Stimulated activated CD4-positive, alpha-beta T cell treated with anti-CD3 and anti-CD28 coated beads, Interleukin-2, amount 100 ng/mL, for 4 hours (primary cell): ENCODE data around the gene BRD4.
"Not testable (repeated sequence)": the region's sequence is repeated elsewhere in the genome, so short reads cannot be mapped to it uniquely, and the experiment has no call there.

Experiments used
- DNase-seq: peaks from one replicate; pipeline ENCODE4 v3.0.0-alpha.2; 2020; ENCODE audit warnings: low read depth

BRD4 gene

DNA sequence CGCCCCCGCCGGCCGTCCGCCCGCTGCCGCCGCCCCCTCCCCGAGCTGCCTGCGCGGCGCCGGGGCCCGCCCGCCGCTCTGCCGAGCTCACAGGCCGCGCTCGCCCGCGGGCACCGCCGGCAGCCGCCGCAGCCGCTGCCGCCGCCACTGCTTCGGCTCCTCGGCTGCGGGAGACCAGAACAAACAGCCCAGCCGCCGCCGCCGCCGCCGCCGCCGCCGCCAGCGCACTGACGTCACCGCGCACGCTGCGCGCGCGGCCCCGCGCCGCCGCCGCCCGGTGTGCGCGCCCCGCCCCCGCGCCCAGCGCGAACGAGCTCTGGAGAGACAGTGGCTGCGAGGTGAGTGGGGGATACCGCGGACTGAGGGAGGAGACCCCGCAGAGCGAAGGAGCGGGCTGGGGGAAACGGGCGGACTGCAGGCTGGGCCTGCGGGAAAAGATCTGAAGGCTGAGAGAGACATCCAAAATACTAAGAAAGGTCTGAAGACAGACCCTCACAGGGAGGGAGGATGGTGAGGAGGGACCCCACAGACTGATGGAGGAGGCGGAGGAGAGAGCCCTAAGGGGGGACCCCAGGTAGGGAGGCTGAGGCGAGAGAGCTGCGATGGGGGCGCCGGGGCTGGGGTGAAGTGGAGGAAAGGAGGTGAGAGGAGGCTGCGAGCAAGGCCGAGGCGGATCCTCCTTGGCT, at the start of gene BRD4:
TSS of gene BRD4 (minus strand) at position 229 of the 686 bp plus-strand sequence. CDS start 59,440 bp downstream, outside the sequence.
- peak; percentile 72 for DNase-seq

DNA sequence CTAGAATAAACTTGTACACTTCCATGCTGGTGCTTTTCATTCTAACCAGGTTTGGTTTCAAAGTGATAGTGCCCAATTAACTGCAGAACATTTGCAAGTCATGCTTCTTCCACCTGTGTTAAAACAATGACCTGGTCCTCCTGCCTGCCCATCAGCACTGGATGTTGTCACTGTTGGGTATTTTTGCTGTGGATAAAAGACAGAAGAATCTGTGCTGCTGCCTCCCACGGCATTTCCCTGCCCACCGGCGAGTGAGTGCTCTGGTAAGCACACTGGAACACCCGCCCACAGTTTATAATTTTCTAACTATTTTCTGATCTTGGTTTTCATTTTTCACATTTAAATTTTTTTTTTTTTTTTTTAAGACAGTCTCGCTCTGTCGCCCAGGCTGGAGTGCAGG, 49.5 kb upstream of the BRD4 start:
- DNase-seq, result no peak

DNA sequence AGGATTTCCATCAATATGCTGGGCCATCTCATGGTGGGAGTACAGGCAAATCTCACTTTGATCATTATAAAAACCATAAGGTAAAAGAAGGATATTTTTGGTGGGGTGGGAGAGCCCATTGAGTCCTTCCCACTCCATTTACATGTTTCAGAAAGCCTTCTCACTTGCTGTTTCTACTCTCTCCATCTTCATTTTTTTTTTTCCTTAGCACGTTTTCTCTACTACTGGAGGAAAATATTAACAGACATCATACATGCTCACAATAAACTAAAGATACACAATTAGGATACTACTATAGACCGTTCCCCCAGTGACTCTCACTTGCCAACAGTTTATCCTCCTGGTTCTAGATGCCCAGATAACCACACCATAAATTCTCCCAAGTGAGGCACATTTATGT, 49.1 kb upstream of the BRD4 start:
- no peak for DNase-seq

DNA sequence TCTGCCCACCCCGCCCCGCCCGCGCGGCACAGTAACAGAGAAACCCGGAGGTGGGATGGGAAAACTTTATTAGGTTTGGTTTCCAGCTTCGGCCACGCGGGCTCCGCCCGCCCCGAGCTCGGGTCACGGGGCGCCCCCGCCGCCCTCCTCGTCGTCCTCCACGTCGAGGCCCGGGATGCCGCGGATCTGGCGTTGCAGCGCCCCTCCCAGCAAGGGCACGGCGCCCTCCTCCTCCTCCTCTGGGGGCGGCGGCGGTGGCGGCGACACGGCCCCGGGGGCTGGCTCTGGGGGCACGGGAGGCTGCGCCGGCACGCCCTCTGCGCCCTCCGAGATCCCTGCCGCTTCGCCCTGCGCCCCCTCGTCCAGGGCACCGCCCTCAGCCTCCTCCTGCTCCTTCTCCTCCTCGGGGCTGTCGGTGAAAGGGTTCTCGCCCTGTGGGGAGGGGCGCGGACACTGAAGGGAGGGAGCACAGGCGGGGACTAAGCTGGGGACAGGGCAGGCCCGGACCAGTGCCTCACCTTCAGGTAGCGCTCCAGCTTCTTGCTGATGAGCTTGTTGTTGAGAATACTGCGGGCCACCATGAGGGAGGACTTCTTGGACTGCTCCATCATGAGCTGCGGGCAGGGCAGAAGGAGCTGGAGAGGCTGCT, 47.8 kb upstream of the BRD4 start:
- no peak for DNase-seq

DNA sequence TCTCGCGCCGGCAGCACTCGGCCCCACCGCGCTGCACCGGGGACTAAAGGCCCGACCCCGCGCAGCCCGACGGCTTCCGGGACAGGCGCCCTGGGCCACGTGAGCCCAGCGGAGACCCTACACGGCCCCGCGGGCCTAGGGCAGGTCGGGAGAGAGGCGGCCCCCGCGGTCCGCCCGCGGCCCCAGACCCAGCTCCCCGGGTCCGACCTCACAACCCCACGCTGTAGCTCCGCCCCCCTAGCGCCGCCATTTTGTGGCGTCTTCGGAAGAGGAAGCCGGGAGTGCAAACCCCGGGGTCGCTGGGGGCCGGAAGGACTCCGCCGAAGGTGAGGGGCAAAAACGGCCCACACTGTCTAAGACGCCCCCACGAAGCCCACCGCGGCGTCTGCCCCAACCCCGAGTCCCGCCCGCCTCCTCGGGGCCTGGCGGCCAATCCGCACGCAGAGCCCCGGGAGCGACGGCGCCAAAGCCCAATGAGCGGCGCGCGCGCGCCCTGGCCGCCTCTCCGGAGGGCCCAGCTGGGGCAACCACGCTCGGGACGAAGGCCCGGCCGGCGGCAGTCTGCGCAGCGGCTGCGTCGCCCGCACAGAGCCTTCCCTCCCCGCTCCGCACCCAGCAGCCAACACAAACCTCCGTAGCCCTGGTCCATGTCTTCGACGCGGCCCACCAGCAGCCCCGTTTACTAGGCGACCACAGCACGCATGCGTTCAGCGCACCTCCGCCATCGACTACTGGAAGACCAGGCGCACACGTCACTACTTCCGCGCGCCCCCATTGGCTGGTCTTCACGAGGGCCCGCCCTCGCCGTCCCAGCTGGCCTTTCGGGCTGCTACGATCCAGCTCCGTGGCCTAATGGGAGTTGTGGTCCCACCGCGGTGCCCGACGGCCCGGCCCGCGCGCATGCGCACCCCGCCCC, 47.0 kb upstream of the BRD4 start, which contains the start of gene AKAP8:
TSS of gene AKAP8 (minus strand) at position 705 of the 916 bp plus-strand sequence. CDS start at position 649, 56 bp downstream.
- DNase-seq, result peak; percentile 98

DNA sequence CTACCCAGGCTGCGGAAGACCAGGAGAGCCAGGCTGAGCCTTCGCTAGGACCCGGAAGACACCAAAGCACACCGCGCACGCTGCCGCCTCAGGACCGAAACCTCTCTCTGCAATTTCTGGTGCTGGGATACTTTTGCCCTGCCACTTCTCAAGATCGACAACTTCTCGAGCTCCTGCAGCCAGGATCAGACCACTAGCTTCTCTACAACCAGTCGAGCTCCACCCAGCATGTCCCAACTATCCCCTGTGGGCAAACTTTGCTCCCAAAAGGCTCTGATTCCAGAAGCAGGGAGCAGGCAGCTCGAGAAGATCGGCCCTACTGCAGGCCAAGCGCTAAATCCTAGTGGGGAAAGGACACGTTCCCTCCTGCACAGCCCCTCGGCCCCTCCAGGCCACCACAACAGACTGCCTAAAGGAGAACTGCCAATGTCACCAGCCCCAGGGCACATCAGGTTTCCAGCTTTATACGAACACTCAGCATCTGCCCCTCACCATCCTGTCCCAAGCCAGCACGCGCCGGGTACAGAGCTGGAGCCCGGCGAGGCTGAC, 46.3 kb upstream of the BRD4 start:
- DNase-seq, result peak; percentile 29

DNA sequence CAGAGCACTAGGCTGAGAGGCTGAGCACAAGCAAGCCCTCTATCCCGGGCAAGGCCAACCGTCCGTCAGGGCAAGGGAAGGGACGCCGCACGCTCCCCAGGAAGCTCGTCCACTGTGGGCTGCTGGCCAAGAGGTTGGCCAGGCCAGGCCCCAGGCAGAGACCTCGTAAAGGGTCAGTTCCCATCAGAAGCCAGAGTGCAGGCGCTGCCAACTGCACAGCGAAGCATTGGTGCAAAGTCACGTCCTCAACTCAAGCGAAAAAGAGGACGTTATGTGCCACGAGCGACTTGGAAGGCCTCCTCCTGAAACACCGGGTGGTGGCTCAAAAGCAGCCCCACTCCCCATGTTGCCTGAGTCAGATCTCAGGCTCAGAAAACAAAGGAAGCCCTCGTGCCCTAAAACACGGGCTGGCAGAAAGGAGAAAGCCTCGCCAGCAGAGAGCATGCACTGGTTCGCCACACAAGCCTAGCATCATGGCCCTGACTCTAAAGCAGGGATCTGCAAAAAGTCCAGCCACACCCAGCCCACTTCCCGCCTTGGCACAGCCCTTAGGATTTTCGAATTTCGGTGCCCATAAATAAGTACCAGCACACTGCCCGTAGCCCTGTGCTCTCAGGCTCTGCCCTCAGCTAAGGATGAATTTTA, 42.6 kb upstream of the BRD4 start:
- no peak for DNase-seq

DNA sequence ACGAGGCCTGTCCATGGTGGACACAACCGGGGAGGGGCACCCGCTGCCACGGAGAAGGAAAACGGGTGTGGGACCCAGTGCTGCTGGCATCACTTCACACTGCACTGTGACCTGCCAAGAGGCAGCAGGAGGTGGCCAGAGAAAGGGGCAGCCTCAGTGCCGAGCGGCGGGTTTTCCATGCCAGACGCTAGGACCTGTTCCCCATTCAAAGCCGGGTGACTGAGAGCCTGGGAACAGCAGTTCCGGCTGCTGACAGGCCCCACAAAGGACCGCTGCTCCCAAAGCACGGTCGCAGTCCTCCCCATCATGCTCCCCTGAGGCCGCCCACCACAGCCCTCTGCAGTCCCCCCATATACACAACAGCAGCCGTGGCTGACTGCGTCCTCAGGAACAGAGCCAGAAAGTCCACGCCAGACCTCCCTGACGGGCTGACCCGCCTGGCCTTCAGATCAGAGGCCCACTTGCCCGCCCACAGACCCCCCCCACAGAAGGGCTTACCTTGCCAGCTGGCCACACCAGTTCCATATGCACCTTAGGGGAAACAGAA, 41.8 kb upstream of the BRD4 start:
- no peak for DNase-seq

DNA sequence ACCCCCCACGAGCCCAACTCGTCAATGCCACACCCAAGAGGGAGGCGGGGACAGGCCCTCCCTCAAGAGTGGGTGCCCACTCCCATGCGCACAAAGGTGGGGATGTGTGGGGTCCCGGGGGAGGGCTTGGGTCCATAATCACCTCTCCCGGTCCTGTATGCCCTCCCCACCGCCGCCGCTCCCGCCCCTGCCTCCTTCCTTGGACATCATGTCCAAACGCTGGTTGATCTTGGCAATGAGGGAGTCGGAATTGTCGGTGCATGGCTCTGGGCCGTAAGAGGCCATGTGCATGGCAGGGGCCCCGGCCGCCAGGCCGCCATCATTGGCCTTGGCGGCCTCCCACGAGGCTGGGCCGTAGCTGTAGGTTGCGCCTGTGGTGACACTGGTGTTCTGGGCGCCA, 41.3 kb upstream of the BRD4 start:
- DNase-seq, result no peak

DNA sequence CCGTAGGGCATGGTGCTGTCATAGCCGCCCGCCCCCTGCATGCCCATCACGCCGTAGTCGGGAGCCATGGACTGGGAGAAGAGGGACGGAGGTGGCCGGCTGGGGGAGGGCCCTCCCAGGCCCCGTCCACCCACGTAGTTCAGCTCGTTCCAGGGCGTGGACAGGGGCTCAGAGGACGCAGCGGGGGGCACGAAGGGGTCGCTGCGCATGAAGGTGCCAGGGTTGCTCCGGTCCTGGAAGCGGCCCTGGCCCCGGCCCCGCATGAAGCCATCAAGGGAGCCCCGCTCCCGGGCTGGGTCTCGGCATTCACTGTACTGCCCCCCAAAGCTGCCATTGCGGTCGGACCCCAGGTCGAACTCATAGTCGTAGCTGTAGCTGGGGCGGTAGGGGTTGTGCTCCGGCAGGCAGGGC, 40.6 kb upstream of the BRD4 start:
- DNase-seq, result no peak

DNA sequence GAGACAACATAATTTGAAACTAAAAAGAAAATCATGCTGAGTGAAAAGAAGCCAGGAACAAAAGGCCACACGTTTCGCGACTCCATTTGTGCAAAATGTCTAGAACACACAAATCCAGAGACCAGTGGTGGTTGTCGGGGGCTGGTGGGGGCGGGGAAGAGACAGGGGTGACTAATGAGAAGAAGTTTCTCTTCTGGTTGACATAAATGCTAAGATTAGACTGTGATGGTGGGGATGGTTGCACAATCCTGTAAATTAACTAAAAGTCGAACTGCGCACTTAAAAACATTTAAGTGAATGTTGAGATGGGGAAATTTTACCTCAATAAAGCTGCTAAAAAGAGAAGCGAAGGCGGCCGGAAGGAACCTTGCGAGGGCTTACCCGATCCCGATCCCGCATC, 40.1 kb upstream of the BRD4 start:
- no peak for DNase-seq

DNA sequence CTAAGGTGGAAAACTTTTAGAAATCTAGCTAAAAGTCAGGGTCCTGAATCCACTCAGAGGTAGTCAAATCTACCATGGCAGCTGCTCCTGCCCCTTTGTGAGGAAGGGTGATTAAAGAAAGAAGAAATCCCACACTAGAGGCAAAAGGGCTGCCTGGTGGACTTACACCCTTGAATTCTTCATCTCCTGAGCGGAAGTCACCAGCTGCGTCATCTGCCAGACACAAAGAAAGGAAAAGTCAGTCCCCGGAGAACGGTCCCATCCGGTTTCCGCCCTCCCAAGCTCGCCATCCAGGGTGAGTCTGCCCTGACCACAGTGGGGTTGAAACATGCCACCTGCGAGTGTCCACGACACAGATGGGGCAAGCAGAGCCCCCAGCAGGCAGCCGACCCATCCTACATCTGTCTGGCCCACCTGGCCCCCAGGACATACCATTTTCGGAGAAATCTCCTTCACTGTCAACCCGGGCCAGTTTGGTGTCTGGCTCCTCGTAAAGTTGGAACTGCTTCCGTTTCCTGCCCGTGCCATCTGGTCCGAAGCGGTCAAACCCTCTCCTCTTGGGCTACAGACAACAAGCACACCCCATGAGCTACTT, 39.5 kb upstream of the BRD4 start:
- DNase-seq, result no peak

DNA sequence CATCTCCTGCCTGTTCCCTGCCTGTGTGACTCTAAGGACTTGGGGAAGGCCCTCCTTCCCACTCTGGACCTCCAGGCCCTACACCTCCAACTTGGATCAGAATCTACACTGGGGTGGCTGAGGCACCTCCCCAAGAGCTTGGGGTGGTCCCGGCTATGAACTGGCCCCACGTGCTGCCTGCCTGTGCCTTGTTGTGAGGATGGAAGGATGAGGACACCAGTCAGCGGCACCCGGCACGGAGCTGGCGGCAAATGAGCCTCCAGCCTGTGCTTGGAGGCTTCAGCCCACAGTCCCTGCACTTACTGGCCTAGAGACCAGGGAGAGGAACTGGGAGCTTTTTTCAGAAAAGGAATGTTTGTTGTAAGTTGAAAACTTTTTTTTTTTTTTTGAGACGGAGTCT, 38.8 kb upstream of the BRD4 start:
- no peak for DNase-seq

DNA sequence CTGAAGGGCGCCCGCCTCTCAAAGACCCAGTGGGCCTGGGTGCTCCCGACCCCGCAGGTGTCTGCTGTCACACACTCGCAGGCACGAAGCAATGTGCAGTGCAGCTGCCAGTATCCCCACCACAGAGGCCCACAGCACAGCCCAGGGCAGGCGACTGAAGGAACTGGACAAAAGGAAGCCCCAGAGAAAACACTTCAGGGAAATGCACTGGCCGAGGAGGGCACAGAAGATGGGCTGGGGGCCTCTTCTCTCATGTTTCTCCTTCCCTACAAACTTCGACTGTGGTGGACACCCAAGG, 37.2 kb upstream of the BRD4 start:
- no peak for DNase-seq

DNA sequence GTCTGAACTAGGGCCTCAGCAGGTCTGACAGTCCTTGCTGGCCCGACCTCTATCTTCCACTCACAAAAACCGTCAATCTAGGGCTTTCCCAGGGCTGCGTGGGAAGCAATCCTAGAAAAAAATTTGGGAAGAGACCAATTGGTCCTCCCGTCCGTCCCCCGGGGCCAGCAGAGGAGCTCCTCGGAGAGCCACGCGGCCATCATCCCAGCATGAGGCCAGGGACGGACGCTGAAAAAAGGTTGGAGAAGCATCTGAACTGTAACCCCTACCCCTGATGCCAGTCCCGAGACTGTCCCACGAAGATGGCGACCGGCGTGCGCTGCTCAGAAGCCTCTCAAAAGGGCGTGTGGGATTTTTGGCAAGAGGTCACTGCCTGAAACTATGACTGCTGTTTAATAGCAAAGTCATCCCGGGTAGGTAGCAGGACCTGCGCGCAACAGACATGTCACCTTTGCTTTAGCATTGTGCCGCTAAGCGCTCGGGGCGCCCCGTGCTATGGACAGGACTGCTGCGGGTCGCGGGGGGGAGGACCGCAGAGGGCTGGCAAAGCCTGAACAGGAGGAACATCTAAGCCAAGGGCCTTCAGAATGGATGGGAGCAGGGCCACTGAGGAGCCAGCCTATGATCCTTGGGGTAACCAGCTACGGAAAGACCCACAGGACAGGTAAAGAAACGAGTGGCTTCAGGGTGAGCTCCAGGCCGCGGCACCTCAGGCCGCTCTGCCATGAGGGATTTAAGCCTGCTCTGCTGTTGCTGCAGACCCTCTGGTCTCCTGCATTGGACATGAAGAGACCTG, 36.7 kb upstream of the BRD4 start:
- DNase-seq, result no peak

DNA sequence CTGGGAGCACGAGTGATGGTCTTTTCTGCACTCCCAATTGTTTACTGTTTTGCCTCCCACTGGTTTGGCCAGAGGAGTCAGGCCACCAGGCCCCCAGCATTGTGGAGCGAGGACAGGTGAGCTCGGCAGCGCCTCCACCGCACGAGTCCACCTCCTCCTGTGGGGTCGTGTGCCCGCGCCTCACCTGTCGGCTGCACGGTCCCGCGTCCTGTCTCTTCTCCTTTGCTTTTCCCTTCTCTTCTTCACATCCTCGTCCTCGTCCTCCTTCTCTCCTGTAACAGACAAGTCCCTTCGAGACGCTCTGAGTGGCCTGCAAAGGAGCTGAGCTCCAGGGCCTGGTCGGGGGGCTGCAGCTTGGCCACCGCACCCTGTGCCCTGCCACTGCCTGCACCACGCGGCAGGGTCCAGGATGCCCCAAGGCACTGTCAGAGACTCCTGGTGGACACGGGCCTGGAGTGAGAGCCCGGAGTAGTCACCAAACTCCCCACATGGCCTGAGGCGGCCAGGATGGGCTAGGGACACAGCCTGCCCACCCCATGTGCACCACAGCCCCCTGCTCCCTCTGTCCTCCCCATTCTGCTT, 35.8 kb upstream of the BRD4 start:
- DNase-seq, result no peak

DNA sequence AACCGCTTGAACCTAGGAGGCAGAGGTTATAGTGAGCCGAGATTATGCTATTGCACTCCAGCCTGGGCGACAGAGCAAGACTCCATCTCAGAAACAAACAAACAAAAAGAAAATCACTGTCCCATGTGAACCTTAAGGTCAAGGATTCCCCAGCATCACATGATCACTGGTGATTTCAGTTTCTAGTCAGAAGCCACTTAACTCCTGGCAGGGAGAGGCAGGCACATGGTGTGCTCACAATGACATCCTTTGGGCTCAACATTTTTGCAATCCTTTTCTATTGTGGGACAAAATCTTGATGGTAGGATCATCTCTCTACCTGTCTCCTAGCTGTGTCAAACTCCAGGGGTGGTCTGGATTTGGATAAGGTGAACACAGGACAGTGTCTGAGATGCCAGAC, 35.1 kb upstream of the BRD4 start:
- DNase-seq, result no peak

DNA sequence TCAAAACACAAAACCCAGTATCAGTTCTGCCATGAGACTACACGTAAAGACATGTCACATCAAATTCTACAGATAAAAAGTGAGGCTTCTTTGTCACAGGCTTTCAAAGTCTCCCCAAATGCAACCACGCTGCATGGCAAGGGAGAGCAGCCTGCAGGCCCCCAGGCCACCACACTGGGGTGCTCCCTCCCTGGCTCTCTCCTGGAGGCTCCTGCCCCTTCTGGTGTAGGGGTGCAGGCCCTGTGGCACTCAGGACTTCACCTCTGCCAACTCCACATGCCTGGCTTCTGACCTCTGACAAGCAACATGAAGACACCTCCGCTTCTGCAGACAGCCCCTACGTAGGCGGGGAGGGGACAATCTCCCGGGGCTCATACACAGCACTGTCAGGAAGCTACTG, 32.9 kb upstream of the BRD4 start:
- no peak for DNase-seq

DNA sequence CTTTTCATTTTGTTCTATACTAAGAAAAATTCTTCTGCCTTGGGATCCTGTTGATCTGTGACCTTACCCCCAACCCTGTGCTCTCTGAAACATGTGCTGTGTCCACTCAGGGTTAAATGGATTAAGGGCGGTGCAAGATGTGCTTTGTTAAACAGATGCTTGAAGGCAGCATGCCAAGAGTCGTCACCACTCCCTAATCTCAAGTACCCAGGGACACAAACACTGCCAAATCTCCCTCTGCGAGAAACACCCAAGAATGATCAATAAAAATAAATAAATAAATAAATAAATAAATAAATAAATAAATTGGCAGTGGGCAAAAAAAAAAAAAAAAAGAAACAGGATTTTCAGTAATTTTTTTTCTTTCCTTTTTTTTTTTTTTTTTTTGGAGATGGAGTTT, 31.5 kb upstream of the BRD4 start:
- not testable (repeated sequence) for DNase-seq

DNA sequence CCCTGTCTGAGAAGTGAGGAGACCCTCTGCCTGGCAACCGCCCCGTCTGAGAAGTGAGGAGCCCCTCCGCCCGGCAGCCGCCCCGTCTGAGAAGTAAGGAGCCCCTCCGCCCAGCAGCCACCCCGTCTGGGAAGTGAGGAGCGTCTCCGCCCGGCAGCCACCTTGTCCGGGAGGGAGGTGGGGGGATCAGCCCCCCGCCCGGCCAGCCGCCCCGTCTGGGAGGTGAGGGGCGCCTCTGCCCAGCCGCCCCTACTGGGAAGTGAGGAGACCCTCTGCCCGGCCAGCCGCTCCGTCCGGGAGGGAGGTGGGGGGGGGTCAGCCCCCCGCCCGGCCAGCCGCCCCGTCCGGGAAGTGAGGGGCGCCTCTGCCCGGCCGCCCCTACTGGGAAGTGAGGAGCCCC, 30.7 kb upstream of the BRD4 start:
- DNase-seq, result not testable (repeated sequence)
